GM23338 (cell line): ENCODE results near the gene MSGN1. TPM values are rescaled to one million over a fixed set of nuclear protein-coding genes. Genes with fewer than 3 reads are reported as not detected.

Experiments
- ATAC-seq: fragments of 200-7000 bp; cut with Tn5 transposase; 3 replicates; pipeline ENCODE4 v1.9.1; 2020
- DNase-seq: peaks from one replicate; pipeline ENCODE4 v3.0.0-alpha.2; 2015; ENCODE audit warnings: low spot score
- H2AFZ ChIP-seq: fragments of 200-600 bp; sonication (generic); 2 replicates; pipeline ENCODE4 v1.8.0; 2016; ENCODE audit warnings: antibody characterized with exemption, mild to moderate bottlenecking, moderate library complexity
- H3F3A ChIP-seq: fragments of 200-600 bp; sonication (generic); replicated peaks from 2 replicates; pipeline ENCODE4 v1.8.0; 2017; ENCODE audit warnings: antibody characterized with exemption, mixed run types, low read depth
- H3K27ac ChIP-seq: fragments of 200-600 bp; sonication (generic); 2 replicates; pipeline ENCODE4 v1.6.1; 2016; ENCODE audit warnings: low read depth
- H3K27me3 ChIP-seq: fragments of 200-600 bp; sonication (generic); 2 replicates; pipeline ENCODE4 v1.8.0; 2016; ENCODE audit warnings: mild to moderate bottlenecking, mixed run types, moderate library complexity; ENCODE audit not compliant: insufficient read depth
- H3K36me3 ChIP-seq: fragments of 200-600 bp; sonication (generic); 2 replicates; pipeline ENCODE4 v1.8.0; 2016; ENCODE audit warnings: mild to moderate bottlenecking; ENCODE audit not compliant: insufficient read depth
- H3K4me1 ChIP-seq: fragments of 200-600 bp; sonication (generic); 2 replicates; pipeline ENCODE4 v1.8.0; 2016; ENCODE audit warnings: mild to moderate bottlenecking, moderate library complexity; ENCODE audit not compliant: insufficient read depth
- H3K4me2 ChIP-seq: fragments of 200-600 bp; sonication (generic); 2 replicates; pipeline ENCODE4 v1.7.1; 2017; ENCODE audit warnings: mixed run types
- H3K4me3 ChIP-seq: fragments of 200-600 bp; sonication (generic); 2 replicates; pipeline ENCODE4 v1.6.1; 2016; ENCODE audit warnings: mixed run types
- H3K79me2 ChIP-seq: fragments of 200-600 bp; sonication (generic); replicated peaks from 2 replicates; pipeline ENCODE4 v1.8.0; 2017; ENCODE audit warnings: mild to moderate bottlenecking; ENCODE audit not compliant: insufficient read depth
- H3K9me2 ChIP-seq: fragments of 200-600 bp; sonication (generic); 2 replicates; pipeline ENCODE4 v1.8.0; 2017; ENCODE audit not compliant: insufficient read depth
- H4K20me1 ChIP-seq: fragments of 200-600 bp; sonication (generic); replicated peaks from 2 replicates; pipeline ENCODE4 v1.8.0; 2017; ENCODE audit warnings: mild to moderate bottlenecking; ENCODE audit not compliant: insufficient read depth
- H3K27ac Mint-ChIP-seq: 2 replicates; pipeline ENCODE4 v1.8.0; 2020; ENCODE audit warnings: inconsistent platforms, mild to moderate bottlenecking, moderate library complexity, mixed read lengths
- H3K27me3 Mint-ChIP-seq: 3 replicates; pipeline ENCODE4 v1.8.0; 2022; ENCODE audit warnings: low read depth, mild to moderate bottlenecking, moderate library complexity, mixed read lengths, inconsistent platforms; ENCODE audit not compliant: insufficient read depth, poor library complexity
- H3K36me3 Mint-ChIP-seq: 3 replicates; pipeline ENCODE4 v1.8.0; 2021; ENCODE audit warnings: low read depth, mild to moderate bottlenecking, inconsistent platforms, moderate library complexity, mixed read lengths
- H3K4me1 Mint-ChIP-seq: 3 replicates; pipeline ENCODE4 v1.8.0; 2020; ENCODE audit warnings: mild to moderate bottlenecking, inconsistent platforms, mixed read lengths
- H3K4me3 Mint-ChIP-seq: 3 replicates; pipeline ENCODE4 v1.8.0; 2021; ENCODE audit warnings: moderate library complexity, mild to moderate bottlenecking, inconsistent platforms, mixed read lengths
- H3K9me3 Mint-ChIP-seq: 3 replicates; pipeline ENCODE4 v1.8.0; 2020; ENCODE audit warnings: moderate library complexity, mild to moderate bottlenecking, inconsistent platforms, mixed read lengths
- CREB1 ChIP-seq: fragments of 250-450 bp; sonication (Bioruptor Pico); IDR thresholded peaks from 2 replicates; pipeline ENCODE4 v1.5.0; 2020; ENCODE audit warnings: low read depth, mild to moderate bottlenecking, moderate library complexity
- EZH2 ChIP-seq: fragments of 200-600 bp; sonication (generic); IDR thresholded peaks from one replicate; pipeline ENCODE4 v1.8.0; 2017; ENCODE audit warnings: antibody characterized with exemption, mild to moderate bottlenecking, low read depth; ENCODE audit not compliant: unreplicated experiment
- EZH2phosphoT487 ChIP-seq: fragments of 200-600 bp; sonication (generic); IDR thresholded peaks from one replicate; pipeline ENCODE4 v1.8.1; 2018; ENCODE audit warnings: antibody characterized with exemption; ENCODE audit not compliant: unreplicated experiment
- JUNB ChIP-seq: IDR thresholded peaks from one replicate; pipeline ENCODE4 v1.6.1; 2016; ENCODE audit warnings: antibody characterized with exemption; ENCODE audit not compliant: unreplicated experiment
- NANOG ChIP-seq: IDR thresholded peaks from 2 replicates; pipeline ENCODE4 v1.6.1; 2016; ENCODE audit warnings: antibody characterized with exemption, borderline replicate concordance
- POLR2AphosphoS5 ChIP-seq: IDR thresholded peaks from 2 replicates; pipeline ENCODE4 v1.6.1; 2016; ENCODE audit warnings: antibody characterized with exemption, low read depth
- STAT1 ChIP-seq: IDR thresholded peaks from one replicate; pipeline ENCODE4 v1.6.1; 2016; ENCODE audit warnings: antibody characterized with exemption; ENCODE audit not compliant: unreplicated experiment
- ZNF114 ChIP-seq: fragments of 250-450 bp; sonication (Bioruptor Pico); IDR thresholded peaks from 2 replicates; pipeline ENCODE4 v1.5.0; 2020; ENCODE audit warnings: mild to moderate bottlenecking, moderate library complexity
- ZNF331 ChIP-seq: fragments of 250-450 bp; sonication (Bioruptor Pico); IDR thresholded peaks from 2 replicates; pipeline ENCODE4 v1.5.0; 2020; ENCODE audit warnings: low read depth, mild to moderate bottlenecking, moderate library complexity
- polyA plus RNA-seq: library from polyadenylated mRNA; unstranded; fragments of >200 nt; fragmentation: Nextera tagmentation; extraction: Ambion mirVana; gene quantifications from 2 replicates; pipeline ENCODE4 v1.2.1, GENCODE V29; 2016
- total RNA-seq: library from RNA; depleted of rRNA; stranded (reverse); fragments of >200 nt; shearing (Covaris generic); gene quantifications from 2 replicates; pipeline ENCODE4 v1.2.3, GENCODE V29; 2014
- TF ChIP-seq, protein P1 (sequence below): IDR thresholded peaks from 2 replicates; pipeline ENCODE4 v1.6.1; 2016; ENCODE audit warnings: antibody characterized with exemption
- TF ChIP-seq, protein P2 (sequence below): fragments of 250-450 bp; sonication (Bioruptor Pico); IDR thresholded peaks from 2 replicates; pipeline ENCODE4 v1.5.0; 2020; ENCODE audit warnings: mild to moderate bottlenecking, moderate library complexity
- TF ChIP-seq, protein P3 (sequence below): IDR thresholded peaks from one replicate; pipeline ENCODE4 v1.6.1; 2018; ENCODE audit warnings: antibody characterized with exemption; ENCODE audit not compliant: unreplicated experiment
- TF ChIP-seq, protein P4 (sequence below), 2 experiments: fragments of 200-600 bp in 1 of 2; sonication (generic) in 1 of 2; conservative IDR thresholded peaks; 2 replicates each; pipeline versions ENCODE4 v1.5.1 to v1.6.1; 2016 to 2017; ENCODE audit warnings: antibody characterized with exemption in 2 of 2, low read depth in 2 of 2, mild to moderate bottlenecking in 2 of 2, moderate library complexity in 1 of 2

The MSGN1 gene
- total and polyA plus RNA-seq, 2 experiments from 2014 or later: not detected

DNA sequence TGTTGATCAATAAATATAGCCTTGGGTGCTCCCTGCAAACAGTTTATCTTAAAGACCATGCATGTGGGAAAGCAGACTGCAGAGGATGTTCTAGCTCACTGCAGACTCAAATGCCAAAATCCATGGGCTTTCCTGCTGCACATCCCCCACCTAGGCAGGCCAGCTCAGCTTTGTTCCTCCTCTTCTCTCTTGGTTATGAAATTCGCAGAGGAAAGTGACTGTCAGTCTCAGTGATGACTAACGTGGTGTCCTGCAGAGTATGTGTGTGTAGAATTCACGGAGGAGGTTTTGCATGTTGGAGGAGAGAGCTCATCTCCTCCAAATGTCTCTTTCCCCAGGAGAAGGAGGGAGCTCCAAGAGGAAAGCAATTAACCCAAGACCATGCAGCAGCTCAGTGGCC lies 40.8 kb downstream of the MSGN1 start:
- no peaks in the 10 kb centered on the region for H4K20me1 ChIP-seq
- no peaks in the 10 kb centered on the region; the same call in 2 of the 3 replicates for H3K4me1 Mint-ChIP-seq
- H3K9me2 ChIP-seq: no peaks in the 10 kb centered on the region
- no peak overlapping the region for H3K4me3 Mint-ChIP-seq
- H3K27me3 ChIP-seq: no peaks in the 10 kb centered on the region
- H3K27ac Mint-ChIP-seq: no peak overlapping the region
- ATAC-seq: no peak
- H3K4me3 ChIP-seq: no peak overlapping the region
- no peak overlapping the region for H3K27ac ChIP-seq
- no peak for TF ChIP-seq ZNF331 (CRISPR knock-in tag)
- TF ChIP-seq JUNB: no peak
- no peak for TF ChIP-seq EZH2phosphoT487
- TF ChIP-seq, protein P1, sequence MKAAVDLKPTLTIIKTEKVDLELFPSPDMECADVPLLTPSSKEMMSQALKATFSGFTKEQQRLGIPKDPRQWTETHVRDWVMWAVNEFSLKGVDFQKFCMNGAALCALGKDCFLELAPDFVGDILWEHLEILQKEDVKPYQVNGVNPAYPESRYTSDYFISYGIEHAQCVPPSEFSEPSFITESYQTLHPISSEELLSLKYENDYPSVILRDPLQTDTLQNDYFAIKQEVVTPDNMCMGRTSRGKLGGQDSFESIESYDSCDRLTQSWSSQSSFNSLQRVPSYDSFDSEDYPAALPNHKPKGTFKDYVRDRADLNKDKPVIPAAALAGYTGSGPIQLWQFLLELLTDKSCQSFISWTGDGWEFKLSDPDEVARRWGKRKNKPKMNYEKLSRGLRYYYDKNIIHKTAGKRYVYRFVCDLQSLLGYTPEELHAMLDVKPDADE: no peak
- TF ChIP-seq, protein P2, sequence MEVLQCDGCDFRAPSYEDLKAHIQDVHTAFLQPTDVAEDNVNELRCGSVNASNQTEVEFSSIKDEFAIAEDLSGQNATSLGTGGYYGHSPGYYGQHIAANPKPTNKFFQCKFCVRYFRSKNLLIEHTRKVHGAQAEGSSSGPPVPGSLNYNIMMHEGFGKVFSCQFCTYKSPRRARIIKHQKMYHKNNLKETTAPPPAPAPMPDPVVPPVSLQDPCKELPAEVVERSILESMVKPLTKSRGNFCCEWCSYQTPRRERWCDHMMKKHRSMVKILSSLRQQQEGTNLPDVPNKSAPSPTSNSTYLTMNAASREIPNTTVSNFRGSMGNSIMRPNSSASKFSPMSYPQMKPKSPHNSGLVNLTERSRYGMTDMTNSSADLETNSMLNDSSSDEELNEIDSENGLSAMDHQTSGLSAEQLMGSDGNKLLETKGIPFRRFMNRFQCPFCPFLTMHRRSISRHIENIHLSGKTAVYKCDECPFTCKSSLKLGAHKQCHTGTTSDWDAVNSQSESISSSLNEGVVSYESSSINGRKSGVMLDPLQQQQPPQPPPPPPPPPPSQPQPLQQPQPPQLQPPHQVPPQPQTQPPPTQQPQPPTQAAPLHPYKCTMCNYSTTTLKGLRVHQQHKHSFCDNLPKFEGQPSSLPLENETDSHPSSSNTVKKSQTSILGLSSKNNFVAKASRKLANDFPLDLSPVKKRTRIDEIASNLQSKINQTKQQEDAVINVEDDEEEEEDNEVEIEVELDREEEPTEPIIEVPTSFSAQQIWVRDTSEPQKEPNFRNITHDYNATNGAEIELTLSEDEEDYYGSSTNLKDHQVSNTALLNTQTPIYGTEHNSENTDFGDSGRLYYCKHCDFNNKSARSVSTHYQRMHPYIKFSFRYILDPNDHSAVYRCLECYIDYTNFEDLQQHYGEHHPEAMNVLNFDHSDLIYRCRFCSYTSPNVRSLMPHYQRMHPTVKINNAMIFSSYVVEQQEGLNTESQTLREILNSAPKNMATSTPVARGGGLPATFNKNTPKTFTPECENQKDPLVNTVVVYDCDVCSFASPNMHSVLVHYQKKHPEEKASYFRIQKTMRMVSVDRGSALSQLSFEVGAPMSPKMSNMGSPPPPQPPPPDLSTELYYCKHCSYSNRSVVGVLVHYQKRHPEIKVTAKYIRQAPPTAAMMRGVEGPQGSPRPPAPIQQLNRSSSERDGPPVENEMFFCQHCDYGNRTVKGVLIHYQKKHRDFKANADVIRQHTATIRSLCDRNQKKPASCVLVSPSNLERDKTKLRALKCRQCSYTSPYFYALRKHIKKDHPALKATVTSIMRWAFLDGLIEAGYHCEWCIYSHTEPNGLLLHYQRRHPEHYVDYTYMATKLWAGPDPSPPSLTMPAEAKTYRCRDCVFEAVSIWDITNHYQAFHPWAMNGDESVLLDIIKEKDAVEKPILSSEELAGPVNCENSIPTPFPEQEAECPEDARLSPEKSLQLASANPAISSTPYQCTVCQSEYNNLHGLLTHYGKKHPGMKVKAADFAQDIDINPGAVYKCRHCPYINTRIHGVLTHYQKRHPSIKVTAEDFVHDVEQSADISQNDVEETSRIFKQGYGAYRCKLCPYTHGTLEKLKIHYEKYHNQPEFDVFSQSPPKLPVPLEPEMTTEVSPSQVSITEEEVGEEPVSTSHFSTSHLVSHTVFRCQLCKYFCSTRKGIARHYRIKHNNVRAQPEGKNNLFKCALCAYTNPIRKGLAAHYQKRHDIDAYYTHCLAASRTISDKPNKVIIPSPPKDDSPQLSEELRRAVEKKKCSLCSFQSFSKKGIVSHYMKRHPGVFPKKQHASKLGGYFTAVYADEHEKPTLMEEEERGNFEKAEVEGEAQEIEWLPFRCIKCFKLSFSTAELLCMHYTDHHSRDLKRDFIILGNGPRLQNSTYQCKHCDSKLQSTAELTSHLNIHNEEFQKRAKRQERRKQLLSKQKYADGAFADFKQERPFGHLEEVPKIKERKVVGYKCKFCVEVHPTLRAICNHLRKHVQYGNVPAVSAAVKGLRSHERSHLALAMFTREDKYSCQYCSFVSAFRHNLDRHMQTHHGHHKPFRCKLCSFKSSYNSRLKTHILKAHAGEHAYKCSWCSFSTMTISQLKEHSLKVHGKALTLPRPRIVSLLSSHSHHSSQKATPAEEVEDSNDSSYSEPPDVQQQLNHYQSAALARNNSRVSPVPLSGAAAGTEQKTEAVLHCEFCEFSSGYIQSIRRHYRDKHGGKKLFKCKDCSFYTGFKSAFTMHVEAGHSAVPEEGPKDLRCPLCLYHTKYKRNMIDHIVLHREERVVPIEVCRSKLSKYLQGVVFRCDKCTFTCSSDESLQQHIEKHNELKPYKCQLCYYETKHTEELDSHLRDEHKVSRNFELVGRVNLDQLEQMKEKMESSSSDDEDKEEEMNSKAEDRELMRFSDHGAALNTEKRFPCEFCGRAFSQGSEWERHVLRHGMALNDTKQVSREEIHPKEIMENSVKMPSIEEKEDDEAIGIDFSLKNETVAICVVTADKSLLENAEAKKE (CRISPR knock-in tag): no peak
- TF ChIP-seq, protein P3, sequence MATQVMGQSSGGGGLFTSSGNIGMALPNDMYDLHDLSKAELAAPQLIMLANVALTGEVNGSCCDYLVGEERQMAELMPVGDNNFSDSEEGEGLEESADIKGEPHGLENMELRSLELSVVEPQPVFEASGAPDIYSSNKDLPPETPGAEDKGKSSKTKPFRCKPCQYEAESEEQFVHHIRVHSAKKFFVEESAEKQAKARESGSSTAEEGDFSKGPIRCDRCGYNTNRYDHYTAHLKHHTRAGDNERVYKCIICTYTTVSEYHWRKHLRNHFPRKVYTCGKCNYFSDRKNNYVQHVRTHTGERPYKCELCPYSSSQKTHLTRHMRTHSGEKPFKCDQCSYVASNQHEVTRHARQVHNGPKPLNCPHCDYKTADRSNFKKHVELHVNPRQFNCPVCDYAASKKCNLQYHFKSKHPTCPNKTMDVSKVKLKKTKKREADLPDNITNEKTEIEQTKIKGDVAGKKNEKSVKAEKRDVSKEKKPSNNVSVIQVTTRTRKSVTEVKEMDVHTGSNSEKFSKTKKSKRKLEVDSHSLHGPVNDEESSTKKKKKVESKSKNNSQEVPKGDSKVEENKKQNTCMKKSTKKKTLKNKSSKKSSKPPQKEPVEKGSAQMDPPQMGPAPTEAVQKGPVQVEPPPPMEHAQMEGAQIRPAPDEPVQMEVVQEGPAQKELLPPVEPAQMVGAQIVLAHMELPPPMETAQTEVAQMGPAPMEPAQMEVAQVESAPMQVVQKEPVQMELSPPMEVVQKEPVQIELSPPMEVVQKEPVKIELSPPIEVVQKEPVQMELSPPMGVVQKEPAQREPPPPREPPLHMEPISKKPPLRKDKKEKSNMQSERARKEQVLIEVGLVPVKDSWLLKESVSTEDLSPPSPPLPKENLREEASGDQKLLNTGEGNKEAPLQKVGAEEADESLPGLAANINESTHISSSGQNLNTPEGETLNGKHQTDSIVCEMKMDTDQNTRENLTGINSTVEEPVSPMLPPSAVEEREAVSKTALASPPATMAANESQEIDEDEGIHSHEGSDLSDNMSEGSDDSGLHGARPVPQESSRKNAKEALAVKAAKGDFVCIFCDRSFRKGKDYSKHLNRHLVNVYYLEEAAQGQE: no peak
- TF ChIP-seq, protein P4, sequence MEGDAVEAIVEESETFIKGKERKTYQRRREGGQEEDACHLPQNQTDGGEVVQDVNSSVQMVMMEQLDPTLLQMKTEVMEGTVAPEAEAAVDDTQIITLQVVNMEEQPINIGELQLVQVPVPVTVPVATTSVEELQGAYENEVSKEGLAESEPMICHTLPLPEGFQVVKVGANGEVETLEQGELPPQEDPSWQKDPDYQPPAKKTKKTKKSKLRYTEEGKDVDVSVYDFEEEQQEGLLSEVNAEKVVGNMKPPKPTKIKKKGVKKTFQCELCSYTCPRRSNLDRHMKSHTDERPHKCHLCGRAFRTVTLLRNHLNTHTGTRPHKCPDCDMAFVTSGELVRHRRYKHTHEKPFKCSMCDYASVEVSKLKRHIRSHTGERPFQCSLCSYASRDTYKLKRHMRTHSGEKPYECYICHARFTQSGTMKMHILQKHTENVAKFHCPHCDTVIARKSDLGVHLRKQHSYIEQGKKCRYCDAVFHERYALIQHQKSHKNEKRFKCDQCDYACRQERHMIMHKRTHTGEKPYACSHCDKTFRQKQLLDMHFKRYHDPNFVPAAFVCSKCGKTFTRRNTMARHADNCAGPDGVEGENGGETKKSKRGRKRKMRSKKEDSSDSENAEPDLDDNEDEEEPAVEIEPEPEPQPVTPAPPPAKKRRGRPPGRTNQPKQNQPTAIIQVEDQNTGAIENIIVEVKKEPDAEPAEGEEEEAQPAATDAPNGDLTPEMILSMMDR (conservative IDR thresholded peaks at IDR 0.05; ENCODE audit: low read depth in 2 of 2): no peak
- TF ChIP-seq EZH2: no peak
- no peak for TF ChIP-seq CREB1 (CRISPR knock-in tag)
- no peak for TF ChIP-seq NANOG
- no peak for TF ChIP-seq POLR2AphosphoS5
- TF ChIP-seq ZNF114: no peak
- TF ChIP-seq STAT1: no peak
- H3K4me1 ChIP-seq: no peaks in the 10 kb centered on the region
- no peaks in the 10 kb centered on the region for H3K36me3 Mint-ChIP-seq
- no peaks in the 10 kb centered on the region for H3K9me3 Mint-ChIP-seq
- H3K27me3 Mint-ChIP-seq: peaks cover 3% of the 10 kb centered on the region
- H2AFZ ChIP-seq: peak overlapping the region; percentile 10; the same call in 1 of the 2 replicates
- H3K4me2 ChIP-seq: no peak overlapping the region
- no peak for DNase-seq
- H3F3A ChIP-seq: no peaks in the 10 kb centered on the region
- H3K79me2 ChIP-seq: no peaks in the 10 kb centered on the region
- no peaks in the 10 kb centered on the region for H3K36me3 ChIP-seq
